ENCODE results near the gene ATF1. TPM values are rescaled to one million over a fixed set of nuclear protein-coding genes. Genes with fewer than 3 reads are reported as not detected.
"Not testable (repeated sequence)": the region's sequence is repeated elsewhere in the genome, so short reads cannot be mapped to it uniquely, and the experiment has no call there.

Gene ATF1
- total and polyA plus RNA-seq, 8 donors = 0.58 to 42.0 (median 14.5) TPM

- Histone ChIP-seq H3K4me3 (peak overlapping the region; percentile 92 to 99 (median 98)), H3K36me3 (no peaks in the 10 kb centered on the region), H3K27me3 (no peaks in the 10 kb centered on the region), H3K9me3 (no peaks in the 10 kb centered on the region), H3K27ac (peak overlapping the region; percentile 94 to 99 (median 98)), H3K4me1 (peaks cover 30 to 61% (median 48%) of the 10 kb centered on the region in 4 donors)
- peak in 1 of 2 donors; percentile 72 for DNase-seq
- intact Hi-C loops (cut with DNase I; ENCODE audit: low total_unique reads) = no loop called here
- WGBS, 5 donors = 0 to 1% (median 0%) methylated on average over 8 to 87 of the region's 91 CpGs
- TF ChIP-seq EP300 (IDR thresholded peaks at IDR 0.05) (no peak), POLR2AphosphoS5 (IDR thresholded peaks at IDR 0.05) (no peak), POLR2A (IDR thresholded peaks at IDR 0.05) (no peak)
- TF ChIP-seq, protein P1, sequence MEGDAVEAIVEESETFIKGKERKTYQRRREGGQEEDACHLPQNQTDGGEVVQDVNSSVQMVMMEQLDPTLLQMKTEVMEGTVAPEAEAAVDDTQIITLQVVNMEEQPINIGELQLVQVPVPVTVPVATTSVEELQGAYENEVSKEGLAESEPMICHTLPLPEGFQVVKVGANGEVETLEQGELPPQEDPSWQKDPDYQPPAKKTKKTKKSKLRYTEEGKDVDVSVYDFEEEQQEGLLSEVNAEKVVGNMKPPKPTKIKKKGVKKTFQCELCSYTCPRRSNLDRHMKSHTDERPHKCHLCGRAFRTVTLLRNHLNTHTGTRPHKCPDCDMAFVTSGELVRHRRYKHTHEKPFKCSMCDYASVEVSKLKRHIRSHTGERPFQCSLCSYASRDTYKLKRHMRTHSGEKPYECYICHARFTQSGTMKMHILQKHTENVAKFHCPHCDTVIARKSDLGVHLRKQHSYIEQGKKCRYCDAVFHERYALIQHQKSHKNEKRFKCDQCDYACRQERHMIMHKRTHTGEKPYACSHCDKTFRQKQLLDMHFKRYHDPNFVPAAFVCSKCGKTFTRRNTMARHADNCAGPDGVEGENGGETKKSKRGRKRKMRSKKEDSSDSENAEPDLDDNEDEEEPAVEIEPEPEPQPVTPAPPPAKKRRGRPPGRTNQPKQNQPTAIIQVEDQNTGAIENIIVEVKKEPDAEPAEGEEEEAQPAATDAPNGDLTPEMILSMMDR (IDR thresholded peaks at IDR 0.05) = no peak
Observed at GRCh38 chr12:50764286-50765094, 589 bp downstream of the ATF1 start.

GRCh38 chr12:50765095-50765911 lies 1.4 kb downstream of the ATF1 start:
- peaks cover 30 to 62% (median 48%) of the 10 kb centered on the region in 4 donors for H3K4me1 ChIP-seq
- peak overlapping the region; percentile 94 to 99 (median 98) for H3K27ac ChIP-seq
- peak; percentile 34 to 76 for DNase-seq

GRCh38 chr12:50768391-50768790 lies 4.5 kb downstream of the ATF1 start:
- Histone ChIP-seq H3K4me1 (peaks cover 21 to 48% (median 36%) of the 10 kb centered on the region in 4 donors), H3K4me3 (no peak overlapping the region)

More at GRCh38 chr12:50765095-50765911, 1.4 kb downstream of the ATF1 start:
- TF ChIP-seq, protein P1 (IDR thresholded peaks at IDR 0.05) = peak in 5 of 7 experiments; percentile 39 to 64 (median 62)
- no peak for TF ChIP-seq POLR2A (IDR thresholded peaks at IDR 0.05)
- intact Hi-C loops (cut with DNase I; ENCODE audit: low total_unique reads) = no loop called here
- peak overlapping the region; percentile 92 to 99 (median 98) for H3K4me3 ChIP-seq
- WGBS, 5 donors = 13 to 15% (median 14%) methylated on average over 13 of the region's 13 CpGs
- peaks cover 0 to 2% (median 0%) of the 10 kb centered on the region in 4 donors for H3K36me3 ChIP-seq
- no peaks in the 10 kb centered on the region for H3K27me3 ChIP-seq
- no peaks in the 10 kb centered on the region for H3K9me3 ChIP-seq

DNA sequence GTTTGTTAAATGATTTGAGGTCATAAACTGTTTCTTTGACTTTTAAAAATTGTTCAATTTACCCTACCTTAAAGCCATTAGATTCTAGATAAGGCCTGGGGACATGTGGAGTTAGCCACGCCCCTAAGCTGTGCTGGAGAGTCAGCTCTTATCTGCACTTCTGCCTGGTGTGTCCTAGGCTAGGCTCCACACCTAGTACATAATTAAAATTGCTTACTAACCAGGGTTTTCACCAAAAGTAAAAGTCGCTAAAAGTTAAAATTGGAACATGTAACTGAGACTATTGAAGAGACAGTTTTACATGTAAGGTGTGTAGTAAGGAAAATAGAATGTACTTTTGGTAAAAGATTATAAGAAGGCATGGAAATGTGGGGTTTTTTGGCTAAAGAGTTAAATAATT lies 4.9 kb downstream of the ATF1 start:
- H3K27ac ChIP-seq; H3K9me3 ChIP-seq; intact Hi-C loops (cut with DNase I; ENCODE audit: low total_unique reads); H3K4me3 ChIP-seq; H3K27me3 ChIP-seq: not testable (repeated sequence)
- H3K4me1 ChIP-seq = peaks cover 21 to 50% (median 37%) of the 10 kb centered on the region in 4 donors
- DNase-seq = peak; percentile 24 to 48
- peaks cover 0 to 19% (median 14%) of the 10 kb centered on the region in 4 donors for H3K36me3 ChIP-seq
- 32 to 56% (median 56%) methylated on average over 2 of the region's 2 CpGs for WGBS, 5 donors

More at GRCh38 chr12:50768391-50768790, 4.5 kb downstream of the ATF1 start:
- intact Hi-C loops (cut with DNase I; ENCODE audit: low total_unique reads) = no loop called here
- Histone ChIP-seq H3K9me3 (no peaks in the 10 kb centered on the region), H3K27me3 (no peaks in the 10 kb centered on the region), H3K27ac (no peak overlapping the region), H3K36me3 (peaks cover 0 to 19% (median 14%) of the 10 kb centered on the region in 4 donors)
- DNase-seq = no peak
- 27 to 55% (median 48%) methylated on average over 3 of the region's 3 CpGs for WGBS, 5 donors
- TF ChIP-seq EP300 (IDR thresholded peaks at IDR 0.05) (no peak), POLR2A (IDR thresholded peaks at IDR 0.05) (no peak), POLR2AphosphoS5 (IDR thresholded peaks at IDR 0.05) (no peak)
- TF ChIP-seq, protein P1 (IDR thresholded peaks at IDR 0.05) = no peak

All from stomach (tissue), 9 donors.